ENCODE results near the gene SLIT3. TPM values are rescaled to one million over a fixed set of nuclear protein-coding genes. Genes with fewer than 3 reads are reported as not detected.

SLIT3 gene
- 42.4 TPM for total RNA-seq

DNA sequence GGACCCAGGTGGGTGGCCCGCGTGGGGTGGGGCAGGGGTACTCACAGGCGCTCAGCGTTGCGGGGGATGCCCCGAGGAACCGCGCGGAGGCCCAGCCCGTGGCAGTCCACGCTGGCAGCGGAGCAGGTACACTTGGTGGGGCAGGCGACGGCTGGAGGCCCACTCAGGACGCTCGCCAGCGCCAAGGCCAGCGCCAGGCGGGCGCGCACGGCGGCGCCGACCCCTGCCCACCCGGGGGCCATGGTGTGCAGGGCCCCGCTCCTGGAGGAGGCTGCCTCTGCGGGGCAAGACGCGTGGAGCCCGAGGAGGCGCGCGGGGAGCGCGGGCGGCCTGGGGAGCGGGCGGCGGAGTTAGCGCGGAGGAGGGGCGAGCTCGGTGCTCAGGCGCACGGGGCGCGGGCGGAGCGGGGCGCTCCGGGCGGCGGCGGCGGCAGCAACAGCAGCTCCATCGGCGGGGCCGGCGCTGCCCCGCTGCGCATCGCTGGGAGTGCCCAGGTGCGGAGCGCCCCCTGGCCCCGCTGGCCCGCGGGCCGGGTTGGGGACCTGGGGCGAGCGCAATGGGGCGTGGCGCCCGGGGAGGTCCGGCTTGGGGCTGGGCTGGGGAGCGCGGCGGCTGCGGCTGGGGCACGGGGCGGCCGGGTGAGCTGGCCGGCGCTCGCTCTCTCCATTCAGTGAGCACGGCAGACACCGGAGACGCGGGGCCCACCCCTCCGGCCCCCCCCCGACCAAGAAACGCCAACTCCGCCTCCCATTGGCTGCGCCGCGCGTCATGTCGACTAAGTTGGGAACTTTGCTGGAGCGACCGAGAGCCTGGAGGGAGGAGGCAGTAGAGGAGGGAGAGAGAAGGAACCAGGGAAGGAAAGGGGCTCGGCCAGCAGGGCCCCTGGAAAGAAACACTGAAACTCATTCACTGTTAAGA, at the start of gene SLIT3:
Gene SLIT3 (minus strand): TSS at position 672 of the 918 bp plus-strand sequence. CDS start 430 bp downstream, at position 242.
- DNase-seq, result peak; percentile 85

DNA sequence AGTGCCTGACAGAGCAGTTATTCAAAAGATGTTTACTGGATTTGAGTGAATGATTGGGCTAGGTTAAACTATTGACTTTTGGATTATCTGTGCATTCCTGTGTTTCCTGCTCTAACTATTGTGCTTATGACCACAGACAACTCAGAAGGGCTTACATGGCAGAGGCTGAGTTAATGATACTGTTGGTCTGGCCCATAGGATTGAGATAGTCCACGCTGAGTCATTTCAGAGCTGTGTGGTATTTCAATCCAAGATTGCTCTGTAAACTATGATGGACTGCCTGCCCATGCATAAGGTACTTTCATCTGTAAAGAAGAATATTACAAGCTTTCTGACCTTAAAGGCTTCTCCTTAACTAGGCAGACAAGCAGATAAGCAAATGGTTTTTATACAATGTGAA, 49.1 kb upstream of the SLIT3 start:
- DNase-seq, result no peak

GRCh38 chr5:169347786-169348185, 46.8 kb upstream of the SLIT3 start:
- DNase-seq, result no peak

- peak; percentile 23 for DNase-seq
Observed at GRCh38 chr5:169344629-169345028, 43.7 kb upstream of the SLIT3 start.

DNA sequence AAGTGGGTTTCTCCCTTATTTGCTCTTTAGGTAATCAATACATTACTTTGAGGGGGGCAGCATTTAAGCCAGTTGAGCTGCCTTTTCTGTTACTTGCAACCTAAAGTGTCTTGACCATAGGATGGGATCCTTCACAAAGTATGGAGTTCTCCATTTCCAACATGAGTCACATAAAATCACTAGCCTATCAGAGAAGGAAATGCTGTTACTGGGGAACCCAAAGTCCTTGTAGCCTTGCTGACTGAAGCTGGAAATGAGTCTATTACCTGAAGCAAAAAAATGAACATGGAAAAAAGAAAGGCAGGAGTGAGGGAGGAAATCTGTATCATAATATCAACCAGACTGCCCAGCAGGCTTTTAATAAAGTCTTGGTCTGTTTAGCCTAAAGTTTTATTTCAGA, 42.8 kb upstream of the SLIT3 start:
- no peak for DNase-seq

DNA sequence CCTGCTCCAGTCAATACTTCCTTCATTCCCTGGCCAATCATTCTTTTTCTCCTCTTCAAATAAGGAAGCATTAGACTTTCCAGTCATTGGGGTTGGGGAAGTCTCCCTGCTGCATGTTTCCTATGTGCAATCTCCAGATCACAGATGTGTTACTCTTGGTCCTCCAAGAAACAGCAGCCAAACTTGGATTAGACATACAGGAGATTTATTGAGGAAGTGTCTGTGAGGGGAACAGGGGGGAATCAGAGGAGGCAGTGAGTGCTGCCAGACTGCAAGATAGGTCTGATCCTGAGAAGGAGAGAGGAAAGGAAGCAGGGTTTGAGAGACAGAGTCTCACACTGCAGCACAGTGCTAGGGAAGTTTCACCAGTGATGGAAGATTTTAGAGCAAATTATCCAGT, 40.6 kb upstream of the SLIT3 start:
- peak; percentile 37 for DNase-seq

GRCh38 chr5:169339869-169340268, 38.9 kb upstream of the SLIT3 start:
- no peak for DNase-seq

DNA sequence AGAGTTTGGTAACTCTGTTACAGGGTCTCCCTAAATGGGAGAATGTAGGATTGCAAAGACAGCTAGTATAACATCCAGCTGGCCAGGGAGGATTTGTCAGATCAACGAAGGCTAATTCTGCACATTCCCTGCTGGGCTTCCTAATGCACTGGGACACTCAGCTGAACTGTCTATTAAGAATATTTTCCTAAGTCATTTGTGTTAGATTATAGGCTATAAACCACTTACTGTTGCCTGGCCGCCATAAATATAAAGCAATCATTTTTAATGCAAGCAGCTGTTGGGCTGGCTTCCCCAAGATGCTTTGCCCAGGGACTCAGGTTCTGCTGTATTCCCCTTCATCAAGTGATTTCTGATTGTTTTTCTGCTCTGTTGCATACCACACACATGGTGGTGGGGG, 35.3 kb upstream of the SLIT3 start:
- peak; percentile 16 for DNase-seq

DNA sequence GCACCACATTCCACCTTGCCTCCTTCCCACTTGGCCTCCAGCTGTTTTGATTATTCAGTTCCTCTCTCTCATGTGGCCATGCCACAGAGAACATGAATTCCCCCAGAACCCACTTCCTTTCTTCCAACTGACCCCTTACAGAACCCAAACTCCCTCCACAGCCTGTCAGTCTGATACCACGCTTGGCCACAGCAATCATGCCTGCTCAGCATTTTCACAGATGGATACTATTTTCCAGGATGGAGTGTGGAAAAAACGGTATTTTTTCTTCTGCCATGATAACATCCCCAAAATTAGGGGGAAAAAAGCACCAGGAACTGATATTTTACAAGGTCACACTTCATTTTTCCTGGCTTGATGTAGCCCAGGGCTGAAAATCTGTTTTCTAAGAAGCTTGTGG, 34.9 kb upstream of the SLIT3 start:
- DNase-seq, result no peak

DNA sequence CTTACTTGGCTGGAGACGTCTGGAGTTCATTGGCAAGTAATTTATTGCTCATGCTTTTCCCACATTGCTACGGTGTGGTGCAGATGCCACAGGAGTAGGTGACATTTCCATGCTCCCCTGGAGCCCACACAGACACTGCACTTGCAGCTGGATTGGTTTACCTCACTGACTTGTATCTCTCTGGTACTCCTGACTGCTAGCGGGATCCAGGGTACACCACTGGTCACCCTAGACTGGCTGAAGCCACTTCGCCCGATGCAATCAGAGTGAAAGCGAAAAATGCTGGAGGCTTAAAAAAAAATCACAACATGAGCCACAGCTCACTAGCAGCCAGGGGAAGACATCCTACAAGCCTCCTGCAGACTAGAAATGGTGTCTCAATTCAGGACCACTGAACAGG, 32.6 kb upstream of the SLIT3 start:
- DNase-seq, result no peak

GRCh38 chr5:169331292-169331852, 30.4 kb upstream of the SLIT3 start:
- DNase-seq, result no peak

DNA sequence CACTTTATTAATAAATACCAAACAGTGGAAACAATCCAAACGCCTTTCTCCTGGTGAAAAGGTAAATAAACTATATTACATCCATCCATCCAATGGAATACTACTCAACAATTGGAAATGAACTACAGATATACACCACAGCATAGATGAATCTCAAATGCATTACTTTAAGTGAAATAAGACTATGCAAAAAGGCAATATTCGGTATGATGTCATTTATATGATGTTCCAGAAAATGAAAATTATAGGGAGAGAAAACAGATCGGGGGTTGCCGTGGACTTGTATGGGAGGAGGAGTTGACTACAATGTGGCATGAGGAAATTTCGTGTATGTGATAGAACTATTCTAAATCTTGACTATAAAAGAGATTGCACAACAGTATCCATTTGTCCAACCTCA, 27.5 kb upstream of the SLIT3 start:
- DNase-seq, result no peak

- DNase-seq, result no peak
Observed at GRCh38 chr5:169325273-169325672, 24.3 kb upstream of the SLIT3 start.

- no peak for DNase-seq
Observed at GRCh38 chr5:169318556-169318955, 17.6 kb upstream of the SLIT3 start.

DNA sequence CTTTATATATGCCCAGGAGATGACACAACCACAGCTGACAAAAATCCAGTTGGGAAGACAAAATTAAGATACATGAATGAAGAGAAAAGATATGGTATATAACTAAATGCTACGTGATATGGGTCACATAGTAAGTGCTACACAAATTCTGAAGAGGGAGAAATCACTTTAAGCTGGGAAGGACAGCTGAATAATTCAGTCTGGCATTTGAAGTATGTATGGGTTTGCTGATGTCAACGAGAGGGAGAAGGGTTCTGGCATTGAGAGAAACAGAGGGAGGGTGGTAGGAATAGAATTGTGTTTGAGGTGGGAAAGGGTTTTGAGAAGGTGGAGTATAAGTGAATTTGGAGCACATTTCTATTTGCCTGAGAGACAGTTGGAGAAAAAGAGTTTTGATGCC, 6.7 kb upstream of the SLIT3 start:
- no peak for DNase-seq

DNA sequence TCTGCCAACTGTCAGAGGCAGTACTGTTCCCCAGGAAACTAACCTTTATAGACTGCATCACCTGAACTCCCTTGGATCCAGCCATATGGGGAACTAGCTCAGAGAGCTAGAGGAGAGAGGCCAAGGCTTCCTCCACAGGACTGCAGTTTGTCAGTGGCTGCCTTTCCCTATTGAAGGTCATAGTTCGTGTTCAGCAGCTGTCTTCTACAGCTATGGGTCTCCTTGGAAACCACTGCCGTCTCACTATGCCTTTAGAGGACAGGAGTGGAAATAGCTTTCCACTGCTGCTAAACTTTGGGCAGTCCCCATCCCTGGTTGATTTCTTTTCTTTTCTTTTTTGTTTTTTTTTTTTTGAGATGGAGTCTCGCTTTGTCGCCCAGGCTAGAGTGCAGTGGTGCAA, 4.4 kb upstream of the SLIT3 start:
- DNase-seq, result no peak

- DNase-seq, result no peak
Observed at GRCh38 chr5:169304175-169304574, 3.2 kb upstream of the SLIT3 start.

GRCh38 chr5:169303119-169303515, 2.2 kb upstream of the SLIT3 start:
- no peak for DNase-seq

GRCh38 chr5:169302491-169303118, 1.7 kb upstream of the SLIT3 start:
- peak; percentile 87 for DNase-seq

DNA sequence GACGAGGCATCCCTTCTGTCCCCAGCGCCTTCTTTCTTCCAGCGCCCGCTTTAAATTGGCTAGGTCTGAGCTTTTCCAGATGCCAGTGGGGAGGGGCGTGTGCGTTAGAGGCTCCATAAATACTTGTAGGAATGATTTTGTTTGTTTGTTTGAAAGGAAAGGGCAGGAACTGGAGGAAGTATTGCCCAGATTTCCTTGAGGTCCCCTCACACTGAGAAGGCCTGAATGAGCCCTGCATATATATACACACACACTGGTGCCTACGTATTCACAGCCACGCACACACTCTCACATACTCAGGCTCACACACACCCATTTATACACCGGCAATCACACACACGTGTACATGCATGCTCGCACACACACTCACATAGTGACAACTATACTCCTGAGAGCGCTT, 1.0 kb upstream of the SLIT3 start:
- DNase-seq, result no peak

DNA sequence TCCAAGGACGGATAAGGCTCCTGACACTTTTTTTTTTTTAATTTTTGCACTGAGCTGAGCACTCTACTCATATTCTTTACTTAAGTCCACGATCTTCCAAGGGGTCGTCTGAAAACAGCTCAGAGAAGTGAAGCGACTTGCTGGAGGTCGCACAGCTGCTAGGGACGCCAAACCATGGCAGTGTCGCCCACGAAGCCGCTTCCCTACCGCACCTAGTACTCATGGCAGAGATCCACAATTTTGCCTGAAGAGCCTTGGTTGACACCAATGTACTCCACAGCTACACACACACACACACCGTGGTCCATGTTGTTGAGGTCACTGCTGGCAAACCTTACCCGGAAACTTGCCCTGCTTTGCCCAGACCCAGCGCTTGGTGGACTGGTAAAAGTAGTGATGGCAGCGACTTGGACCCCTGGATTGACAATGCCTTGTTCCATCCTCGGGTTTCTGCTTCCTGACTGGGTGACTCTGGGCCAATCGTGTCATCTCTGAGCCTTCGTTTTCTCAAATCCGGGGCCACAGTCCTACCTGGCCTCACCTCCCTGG, 521 bp upstream of the SLIT3 start:
- DNase-seq, result no peak

DNA sequence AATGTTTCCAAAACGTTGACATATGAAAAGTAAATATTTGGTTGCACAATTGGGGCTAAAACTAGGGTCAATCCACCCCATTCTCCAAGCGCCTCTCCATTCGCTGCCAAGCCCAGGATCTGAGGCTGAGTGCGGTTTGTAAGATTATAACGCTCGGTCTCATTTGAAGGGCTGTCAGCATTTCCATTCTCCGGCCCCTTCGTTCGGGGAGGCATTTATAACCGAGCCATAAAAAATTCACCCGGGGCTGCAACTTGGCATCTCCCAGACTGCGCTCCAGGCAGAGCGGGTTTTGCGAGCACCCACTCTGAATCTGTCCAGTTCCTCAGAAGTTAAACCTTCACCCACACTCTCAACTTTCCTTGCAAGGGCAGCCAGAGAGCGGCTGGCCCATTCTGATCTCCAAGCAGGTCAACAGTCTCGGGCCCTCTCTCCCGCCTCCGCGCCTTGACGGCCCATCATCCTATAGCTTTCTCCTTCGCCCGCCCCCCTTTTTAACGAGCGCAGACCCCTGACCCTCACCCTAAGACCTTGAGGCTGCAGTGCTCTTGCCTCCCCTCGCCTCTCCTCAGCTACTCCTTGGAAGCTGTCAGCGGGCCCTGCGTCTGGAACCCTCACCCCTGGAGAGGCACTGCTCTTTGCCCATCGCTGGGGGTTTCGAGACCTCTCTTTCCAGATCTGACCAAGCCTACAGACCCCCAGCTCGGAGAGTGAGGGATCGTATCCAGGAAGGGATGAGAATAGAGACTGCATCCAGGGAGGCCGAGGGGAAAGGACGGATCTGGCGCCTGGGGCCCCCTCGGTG, 1.1 kb downstream of the SLIT3 start:
- DNase-seq, result no peak
